ENCODE results near the gene VPS25. TPM values are rescaled to one million over a fixed set of nuclear protein-coding genes. Genes with fewer than 3 reads are reported as not detected.
A peak's percentile ranks its signal among the peaks of the same experiment; 100 is the strongest.

Gene VPS25
- total and polyA plus RNA-seq, 9 of the 15 experiments (the other 6 are each of a cell fraction or from before 2014, with no cell fraction given): 123 to 352 (median 180) TPM

- TF ChIP-seq E2F8 (IDR thresholded peaks at IDR 0.05; ENCODE audit: low read depth, partially characterized antibody): peak; percentile 63
- TF ChIP-seq NKRF (IDR thresholded peaks at IDR 0.05; ENCODE audit: borderline replicate concordance): no peak
- no peak for TF ChIP-seq CEBPB (tag; IDR thresholded peaks at IDR 0.05)
- TF ChIP-seq MTF1 (CRISPR knock-in tag; IDR thresholded peaks at IDR 0.05; ENCODE audit: borderline replicate concordance): no peak
- peak; percentile 70 to 71 for TF ChIP-seq FOXK2 (conservative IDR thresholded peaks at IDR 0.05 in 1 of 2, IDR thresholded peaks at IDR 0.05 in 1 of 2; ENCODE audit: low read depth in 2 of 2)
- no peak for TF ChIP-seq HNRNPUL1 (IDR thresholded peaks at IDR 0.05; ENCODE audit: low read length)
- TF ChIP-seq POLR2AphosphoS2 (IDR thresholded peaks at IDR 0.05; ENCODE audit: low read length): no peak; the same call in 1 of the 2 replicates
- TF ChIP-seq NR2F6 (CRISPR knock-in tag; IDR thresholded peaks at IDR 0.05): no peak
- peak; percentile 77 for TF ChIP-seq SOX6 (IDR thresholded peaks at IDR 0.05)
- peak; percentile 95 for TF ChIP-seq KDM2B (CRISPR knock-in tag; IDR thresholded peaks at IDR 0.05)
- TF ChIP-seq ZMIZ1 (IDR thresholded peaks at IDR 0.05; ENCODE audit: low read depth in 2 of 2, low read length in 2 of 2): peak in 1 of 2 experiments; percentile 90; a peak in 2 of 4 replicates
- TF ChIP-seq MEIS2 (IDR thresholded peaks at IDR 0.05; ENCODE audit: partially characterized antibody): peak; percentile 16
- peak; percentile 86 for TF ChIP-seq MTA3 (IDR thresholded peaks at IDR 0.05; ENCODE audit: borderline replicate concordance)
- peak in 1 of 2 experiments; percentile 68; a peak in 2 of 4 replicates for TF ChIP-seq MNT (conservative IDR thresholded peaks at IDR 0.05)
Measured at GRCh38 chr17:42779936-42780850, 6.9 kb downstream of the VPS25 start, which contains the start of gene WNK4 (continued).
